Naive thymus-derived CD4-positive, alpha-beta T cell (primary cell): Measurements from ENCODE around the gene SAFB. TPM values are rescaled to one million over a fixed set of nuclear protein-coding genes. Genes with fewer than 3 reads are reported as not detected.

Experiments
- ATAC-seq: fragments of 150-1000 bp; cut with Tn5 transposase; 2 replicates; pipeline ENCODE4 v1.10.0; 2021; ENCODE audit warnings: mild to moderate bottlenecking, moderate library complexity
- CTCF ChIA-PET: fragments of 350-600 bp; sonication (Branson Sonifier 250); formaldehyde crosslinking; loops from one replicate; lab custom pipeline; 2021; ENCODE audit warnings: antibody characterized with exemption; lab: Charles Lee
- POLR2A ChIA-PET: fragments of 350-600 bp; sonication (Branson Sonifier 250); formaldehyde crosslinking; loops from one replicate; lab custom pipeline; 2021; ENCODE audit warnings: antibody characterized with exemption, inconsistent platforms; lab: Charles Lee
- DNase-seq, 9 donors: peaks; one replicate each; pipeline versions ENCODE4 v3.0.0 to v3.0.0-alpha.2; 2020 to 2022; ENCODE audit warnings: mixed read lengths in 1 of 9
- H3K27ac ChIP-seq: one replicate; pipeline ENCODE4 v1.7.0; 2013; ENCODE audit warnings: mild to moderate bottlenecking, low read depth, low read length, moderate library complexity
- H3K27me3 ChIP-seq, 2 donors: one replicate each; pipeline ENCODE4 v1.7.0; 2013; ENCODE audit warnings: low read length in 2 of 2, mild to moderate bottlenecking in 2 of 2, moderate library complexity in 2 of 2; ENCODE audit not compliant: control insufficient read depth in 2 of 2, insufficient read depth in 2 of 2
- H3K36me3 ChIP-seq, 3 experiments: 1 replicate in 2 of 3; 2 replicates in 1 of 3; pipeline ENCODE4 v1.7.0; 2013; ENCODE audit warnings: low read length in 3 of 3, mild to moderate bottlenecking in 3 of 3, moderate library complexity in 1 of 3; ENCODE audit not compliant: insufficient read depth in 3 of 3, control insufficient read depth in 2 of 3
- H3K4me1 ChIP-seq, 2 donors: one replicate each; pipeline ENCODE4 v1.7.0; 2013; ENCODE audit warnings: low read length in 2 of 2, mild to moderate bottlenecking in 2 of 2, moderate library complexity in 1 of 2; ENCODE audit not compliant: control insufficient read depth in 2 of 2, insufficient read depth in 2 of 2
- H3K4me3 ChIP-seq: 2 replicates; pipeline ENCODE4 v1.7.0; 2013; ENCODE audit warnings: mild to moderate bottlenecking, low read length
- H3K9me3 ChIP-seq, 3 experiments: 1 replicate in 2 of 3; 2 replicates in 1 of 3; pipeline ENCODE4 v1.7.0; 2013; ENCODE audit warnings: low read length in 3 of 3; ENCODE audit not compliant: control insufficient read depth in 2 of 3
- H3K27ac Mint-ChIP-seq, 9 donors: one replicate each; pipeline ENCODE4 v1.8.0; 2020 to 2022; ENCODE audit warnings: mixed read lengths in 9 of 9, mild to moderate bottlenecking in 8 of 9, moderate library complexity in 5 of 9, inconsistent platforms in 2 of 9
- H3K27me3 Mint-ChIP-seq, 5 donors: one replicate each; pipeline ENCODE4 v1.8.0; 2021 to 2022; ENCODE audit warnings: mixed read lengths in 5 of 5, mild to moderate bottlenecking in 1 of 5
- H3K36me3 Mint-ChIP-seq, 5 donors: one replicate each; pipeline ENCODE4 v1.8.0; 2020 to 2022; ENCODE audit warnings: mixed read lengths in 5 of 5, mild to moderate bottlenecking in 3 of 5, inconsistent platforms in 1 of 5
- H3K4me1 Mint-ChIP-seq, 7 donors: one replicate each; pipeline ENCODE4 v1.8.0; 2020 to 2022; ENCODE audit warnings: mixed read lengths in 7 of 7, mild to moderate bottlenecking in 3 of 7, inconsistent platforms in 1 of 7
- H3K4me3 Mint-ChIP-seq, 10 donors: one replicate each; pipeline ENCODE4 v1.8.0; 2020 to 2022; ENCODE audit warnings: mild to moderate bottlenecking in 10 of 10, mixed read lengths in 10 of 10, moderate library complexity in 6 of 10, inconsistent platforms in 2 of 10
- H3K9me3 Mint-ChIP-seq, 11 donors: one replicate each; pipeline ENCODE4 v1.8.0; 2020 to 2022; ENCODE audit warnings: mixed read lengths in 11 of 11, mild to moderate bottlenecking in 4 of 11, inconsistent platforms in 1 of 11, moderate library complexity in 1 of 11
- intact Hi-C, 2 donors: fragments of 100-400 bp; cut with micrococcal nuclease; formaldehyde crosslinking; loops; one replicate each; pipeline ENCODE4 v1.15.1; 2023
- polyA plus RNA-seq, 2 donors: library from polyadenylated mRNA; unstranded; fragments of 300-500 nt; fragmentation: Illumina TruSeq; gene quantifications; one replicate each; pipeline ENCODE4 v1.2.3, GENCODE V29; 2021
- total RNA-seq, 6 experiments: library from RNA in 5 of 6; stranded (reverse) in 5 of 6; gene quantifications; 1 replicate in 5 of 6; 2 replicates in 1 of 6; pipeline ENCODE4 v1.2.3 and lab custom pipeline; 2021 to 2026

SAFB gene
- total and polyA plus RNA-seq, 7 experiments from 2014 or later, result 50.3 to 203 (median 170) TPM

DNA sequence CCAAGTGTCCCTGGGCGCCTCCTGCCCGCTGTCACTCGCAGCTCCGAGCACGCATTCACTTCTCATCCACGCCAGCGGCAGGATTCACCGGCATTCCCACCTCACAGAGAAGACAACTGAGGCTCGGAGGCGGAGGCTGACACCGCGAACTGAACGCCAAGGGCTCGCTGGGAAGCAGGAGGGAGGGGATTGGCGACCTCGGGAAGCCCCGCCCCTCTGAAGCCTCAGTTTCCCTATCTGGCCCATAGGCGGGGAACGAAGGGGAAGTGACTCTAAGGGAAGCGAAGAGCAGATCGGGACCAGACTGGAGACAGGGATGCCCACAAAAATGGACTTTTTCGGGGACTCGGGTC lies 57.2 kb downstream of the SAFB start:
- Mint-ChIP-seq H3K9me3 (peaks cover 0 to 4% (median 0%) of the 10 kb centered on the region in 11 donors), H3K27me3 (peaks cover 0 to 18% (median 0%) of the 10 kb centered on the region in 5 donors), H3K36me3 (peaks cover 0 to 6% (median 0%) of the 10 kb centered on the region in 5 donors), H3K4me1 (peaks cover 20 to 32% (median 25%) of the 10 kb centered on the region in 7 donors), H3K27ac (peak overlapping the region; percentile 94 to 100 (median 97)), H3K4me3 (peak overlapping the region; percentile 85 to 97 (median 94))
- H3K36me3 ChIP-seq, result peaks cover 0 to 13% (median 0%) of the 10 kb centered on the region in 3 experiments
- H3K27ac ChIP-seq, result peak overlapping the region; percentile 98
- no peaks in the 10 kb centered on the region for H3K9me3 ChIP-seq
- POLR2A ChIA-PET, result interaction anchor here (0.5 to 1.7 kb wide), 3 partner anchors 10 to 114 kb away, joined by 4 to 6 read pairs (median 4); partner anchors contain the start of genes RPL36, SAFB and SAFB2
- intact Hi-C loops, result loop anchor here (1.0 to 10.0 kb wide), 16 partner anchors 10 to 1855 kb away; partner anchors contain the start of genes CATSPERD (in 2 of the 2), LONP1 (in 2 of the 2), RPL36 (in 2 of the 2) and SAFB2 (in 2 of the 2)
- CTCF ChIA-PET, result no interaction called here
- no peaks in the 10 kb centered on the region for H3K27me3 ChIP-seq
- ATAC-seq, result no peak
- peaks cover 8 to 18% of the 10 kb centered on the region in 2 donors for H3K4me1 ChIP-seq
- no peak for DNase-seq
- H3K4me3 ChIP-seq, result peak overlapping the region; percentile 100

DNA sequence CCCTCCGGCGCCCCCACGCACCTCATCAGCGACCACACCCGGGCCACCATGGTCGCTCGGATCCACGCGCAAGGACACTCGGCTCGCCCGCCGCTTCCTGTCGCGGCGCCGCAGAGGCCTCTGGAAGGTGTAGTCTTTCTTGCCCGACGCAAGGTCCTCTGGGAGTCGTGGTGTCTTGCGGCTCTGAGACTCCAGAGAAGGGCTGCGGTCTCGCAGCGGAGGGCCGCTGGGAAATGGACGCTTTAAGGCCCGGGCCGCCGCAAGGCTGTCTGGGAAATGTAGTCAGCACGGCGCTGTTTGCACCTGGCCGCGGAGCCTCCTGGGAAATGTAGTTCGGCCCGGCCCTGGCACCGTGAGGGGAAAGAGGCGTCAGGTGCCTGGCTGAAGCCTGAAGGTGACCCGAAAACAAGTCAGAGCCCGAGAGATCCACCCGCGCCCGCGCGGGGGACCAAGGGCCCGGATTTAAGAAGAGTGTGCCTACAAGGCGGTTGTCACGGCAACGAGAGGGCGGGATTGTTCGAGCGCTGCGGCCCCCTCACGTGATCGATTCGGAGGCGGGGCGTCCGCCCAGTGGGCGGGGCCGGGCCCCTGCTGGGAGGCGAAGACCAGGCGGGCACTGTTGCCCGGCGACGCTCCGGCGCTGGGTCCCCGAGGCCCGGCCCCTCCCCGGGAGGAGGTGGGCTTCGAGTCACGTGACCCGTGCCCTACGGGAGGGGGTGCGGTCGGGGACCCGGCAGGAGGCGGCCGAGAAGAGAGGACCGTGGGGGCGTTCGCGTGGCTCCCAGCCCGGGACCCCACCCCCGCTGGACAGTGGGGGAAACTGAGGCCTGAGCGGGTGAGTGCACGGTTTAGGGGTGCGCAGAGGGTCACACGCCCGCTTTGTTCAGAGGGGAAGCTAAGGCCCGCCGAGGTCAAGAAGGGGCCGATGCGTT lies 57.8 kb downstream of the SAFB start, which contains the start of the genes HSD11B1L and MICOS13:
TSS of gene HSD11B1L (plus strand) at position 591 of the 932 bp plus-strand sequence. CDS start 3,806 bp downstream, outside the sequence.
TSS of gene MICOS13 (minus strand) at position 80 of the 932 bp plus-strand sequence. CDS start at position 50, 30 bp downstream.
- CTCF ChIA-PET, result no interaction called here
- no peaks in the 10 kb centered on the region for H3K9me3 ChIP-seq

DNA sequence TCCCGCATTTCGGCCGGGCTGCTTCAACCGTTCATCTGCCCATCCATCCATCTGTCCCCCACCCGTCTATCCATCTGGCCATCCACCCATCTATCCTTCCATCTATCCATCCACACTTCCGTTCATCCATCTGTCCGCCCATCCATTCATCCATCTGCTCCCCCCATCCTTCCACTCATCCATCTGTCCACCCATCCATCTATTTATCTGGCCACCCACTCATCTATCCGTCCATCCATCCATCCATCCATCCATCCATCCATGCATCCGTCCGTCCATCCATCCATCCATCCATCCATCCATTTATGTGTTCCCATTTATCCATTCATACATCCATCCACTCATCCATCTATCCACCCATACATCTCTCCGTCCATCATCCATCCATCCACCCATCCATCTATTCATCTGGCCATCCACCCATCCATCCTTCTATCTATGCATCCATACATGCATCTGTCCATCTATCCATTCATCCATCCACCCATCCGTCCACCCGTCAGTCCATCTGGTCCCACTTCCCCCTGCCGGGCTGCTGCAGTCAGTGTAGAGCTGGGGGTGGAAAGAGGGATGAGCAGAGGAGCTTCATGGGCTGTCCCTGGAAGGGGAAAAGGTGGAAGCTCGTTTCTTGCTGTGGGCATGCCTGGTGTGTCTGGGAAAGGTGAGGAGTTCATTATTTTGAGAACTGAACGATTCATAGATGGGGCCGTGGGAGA lies 58.7 kb downstream of the SAFB start:
- H3K9me3 ChIP-seq, result no peaks in the 10 kb centered on the region
- ATAC-seq (no peak), DNase-seq (no peak)
- H3K4me3 ChIP-seq, result peak overlapping the region; percentile 100
- H3K9me3 Mint-ChIP-seq, result peaks cover 0 to 4% (median 0%) of the 10 kb centered on the region in 11 donors
- no peaks in the 10 kb centered on the region for H3K27me3 ChIP-seq
- H3K4me1 ChIP-seq, result peaks cover 8 to 22% of the 10 kb centered on the region in 2 donors
- H3K27me3 Mint-ChIP-seq, result peaks cover 0 to 18% (median 0%) of the 10 kb centered on the region in 5 donors
- peak overlapping the region; percentile 56 to 96 (median 86) for H3K4me3 Mint-ChIP-seq
- peak overlapping the region; percentile 98 for H3K27ac ChIP-seq
- peaks cover 0 to 13% (median 0%) of the 10 kb centered on the region in 3 experiments for H3K36me3 ChIP-seq
- CTCF ChIA-PET, result no interaction called here
- peaks cover 20 to 41% (median 30%) of the 10 kb centered on the region in 7 donors for H3K4me1 Mint-ChIP-seq
- peak overlapping the region; percentile 43 to 95 (median 85) for H3K27ac Mint-ChIP-seq
- POLR2A ChIA-PET, result interaction anchor here (1.0 kb wide), 1 partner anchor 10 kb away, joined by 3 read pairs; no protein-coding TSS in a partner anchor
- intact Hi-C loops, result loop anchor here (5.0 to 10.0 kb wide), 6 partner anchors 433 to 1853 kb away; partner anchors contain the start of genes ALKBH7 (in 1 of the 2), GPR108 (in 1 of the 2), KDM4B (in 1 of the 2) and MPND (in 1 of the 2)
- peaks cover 0 to 3% (median 0%) of the 10 kb centered on the region in 5 donors for H3K36me3 Mint-ChIP-seq

More for the DNA sequence above, 57.8 kb downstream of the SAFB start, which contains the start of the genes HSD11B1L and MICOS13:
- peak within 1 kb of the TSS; percentile 94 to 100 (median 97) for H3K27ac Mint-ChIP-seq
- H3K4me1 Mint-ChIP-seq, result peaks cover 20 to 33% (median 25%) of the 10 kb centered on the region in 7 donors
- ATAC-seq (peak; percentile 96), DNase-seq (peak; percentile 98 to 99 (median 99))
- peaks cover 8 to 18% of the 10 kb centered on the region in 2 donors for H3K4me1 ChIP-seq
- no peaks in the 10 kb centered on the region for H3K27me3 ChIP-seq
- H3K9me3 Mint-ChIP-seq, result peaks cover 0 to 4% (median 0%) of the 10 kb centered on the region in 11 donors
- H3K27me3 Mint-ChIP-seq, result peaks cover 0 to 18% (median 0%) of the 10 kb centered on the region in 5 donors
- H3K4me3 ChIP-seq, result peak within 1 kb of the TSS; percentile 100
- H3K27ac ChIP-seq, result peak within 1 kb of the TSS; percentile 98
- peaks cover 0 to 4% (median 0%) of the 10 kb centered on the region in 5 donors for H3K36me3 Mint-ChIP-seq
- POLR2A ChIA-PET, result interaction anchor here (1.0 to 1.7 kb wide), 2 partner anchors 9 to 11 kb away, joined by 3 to 6 read pairs; partner anchors contain the start of gene RPL36
- intact Hi-C loops, result loop anchor here (1.0 to 10.0 kb wide), 16 partner anchors 10 to 1854 kb away; partner anchors contain the start of genes CATSPERD (in 2 of the 2), LONP1 (in 2 of the 2), RPL36 (in 2 of the 2) and SAFB2 (in 2 of the 2)
- peaks cover 0 to 13% (median 0%) of the 10 kb centered on the region in 3 experiments for H3K36me3 ChIP-seq
- H3K4me3 Mint-ChIP-seq, result peak within 1 kb of the TSS; percentile 85 to 97 (median 94)

DNA sequence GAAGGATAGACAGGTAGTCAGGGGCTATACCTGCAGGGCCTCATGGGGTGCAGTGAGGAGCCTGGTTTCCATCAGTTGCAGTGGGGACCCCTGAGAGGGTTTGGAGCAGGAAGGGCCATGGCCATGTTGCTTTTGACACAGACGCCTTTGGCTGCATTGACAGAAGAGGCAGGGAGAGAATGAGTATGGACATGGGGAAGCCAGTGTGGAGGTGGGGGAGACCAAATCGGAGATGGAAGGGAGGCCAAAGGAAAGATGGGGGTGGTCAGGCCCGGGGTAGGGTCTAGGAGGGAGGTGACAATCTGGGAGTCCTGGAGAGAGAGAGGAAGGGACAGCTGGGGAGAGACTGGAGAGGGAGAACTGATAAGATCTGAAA lies 59.2 kb downstream of the SAFB start:
- Mint-ChIP-seq H3K9me3 (peaks cover 0 to 4% (median 0%) of the 10 kb centered on the region in 11 donors), H3K27me3 (peaks cover 0 to 18% (median 0%) of the 10 kb centered on the region in 5 donors), H3K4me3 (peak overlapping the region; percentile 56 to 96 (median 86)), H3K27ac (peak overlapping the region; percentile 21 to 94 (median 82)), H3K4me1 (peaks cover 20 to 42% (median 32%) of the 10 kb centered on the region in 7 donors), H3K36me3 (peaks cover 0 to 3% (median 0%) of the 10 kb centered on the region in 5 donors)
- Histone ChIP-seq H3K27ac (no peak overlapping the region), H3K36me3 (peaks cover 0 to 13% (median 0%) of the 10 kb centered on the region in 3 experiments), H3K4me1 (peaks cover 8 to 22% of the 10 kb centered on the region in 2 donors), H3K27me3 (no peaks in the 10 kb centered on the region), H3K4me3 (no peak overlapping the region), H3K9me3 (no peaks in the 10 kb centered on the region)
- DNase-seq (no peak), ATAC-seq (no peak)
- ChIA-PET POLR2A (no interaction called here), CTCF (no interaction called here)
- intact Hi-C loops, result loop anchor here (5.0 to 10.0 kb wide), 6 partner anchors 433 to 1853 kb away; partner anchors contain the start of genes ALKBH7 (in 1 of the 2), GPR108 (in 1 of the 2), KDM4B (in 1 of the 2) and MPND (in 1 of the 2)

DNA sequence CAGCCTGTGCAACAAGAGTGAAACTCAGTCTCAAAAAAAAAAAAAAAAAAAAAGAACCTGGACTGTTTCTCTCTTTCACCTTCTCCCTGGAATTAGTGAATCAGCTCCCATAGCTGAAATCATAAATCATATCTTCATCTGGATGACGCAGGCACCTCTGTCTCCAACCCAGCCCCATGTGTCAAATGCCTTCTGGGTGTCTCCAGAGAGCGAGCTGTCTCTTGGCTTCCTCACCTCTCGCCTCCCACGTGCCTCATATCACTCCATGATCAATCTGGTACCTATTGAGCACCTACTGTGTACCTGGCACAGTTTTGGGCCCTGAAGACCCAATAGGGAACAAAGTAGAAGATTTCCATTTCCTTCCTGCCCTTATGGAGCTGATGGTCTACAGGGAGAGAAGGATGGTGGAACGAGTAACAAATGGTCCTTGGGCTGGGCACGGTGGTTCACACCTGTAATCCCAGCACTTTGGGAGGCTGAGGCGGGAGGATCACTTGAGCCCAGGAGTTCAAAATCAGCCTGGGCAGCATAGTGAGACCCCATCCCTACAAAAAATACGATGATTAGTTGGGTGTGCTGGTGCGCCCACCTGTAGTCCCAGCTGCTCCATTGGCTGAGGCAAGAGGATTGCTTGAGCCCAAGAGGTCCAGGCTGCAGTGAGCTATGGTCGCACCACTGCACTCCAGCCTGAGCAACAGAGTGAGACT lies 60.4 kb downstream of the SAFB start:
- H3K27me3 ChIP-seq, result no peaks in the 10 kb centered on the region
- CTCF ChIA-PET, result no interaction called here
- Mint-ChIP-seq H3K27me3 (peaks cover 0 to 18% (median 0%) of the 10 kb centered on the region in 5 donors), H3K4me1 (peaks cover 20 to 46% (median 35%) of the 10 kb centered on the region in 7 donors), H3K36me3 (peaks cover 0 to 3% (median 0%) of the 10 kb centered on the region in 5 donors), H3K9me3 (peaks cover 0 to 4% (median 0%) of the 10 kb centered on the region in 11 donors), H3K27ac (peak overlapping the region in 2 of 9 donors; percentile 44 to 61), H3K4me3 (peak overlapping the region in 9 of 10 donors; percentile 5 to 71 (median 27))
- peaks cover 17 to 22% of the 10 kb centered on the region in 2 donors for H3K4me1 ChIP-seq
- H3K36me3 ChIP-seq, result peaks cover 0 to 5% (median 0%) of the 10 kb centered on the region in 3 experiments
- H3K27ac ChIP-seq, result no peak overlapping the region
- ATAC-seq (no peak), DNase-seq (no peak)
- POLR2A ChIA-PET, result interaction anchor here (1.3 kb wide), 1 partner anchor 61 kb away, joined by 3 read pairs; the partner anchor contains the start of gene SAFB2
- no peaks in the 10 kb centered on the region for H3K9me3 ChIP-seq
- intact Hi-C loops, result loop anchor here (5.0 to 10.0 kb wide), 6 partner anchors 431 to 1851 kb away; partner anchors contain the start of genes ALKBH7 (in 1 of the 2), GPR108 (in 1 of the 2), KDM4B (in 1 of the 2) and MPND (in 1 of the 2)
- H3K4me3 ChIP-seq, result no peak overlapping the region
